NB4 (cell line): Measurements from ENCODE around the gene COA1.

Experiments used
- DNase-seq: peaks from one replicate; pipeline ENCODE4 v3.0.0; 2010; ENCODE audit warnings: low read depth
- H3K4me3 ChIP-seq: one replicate; pipeline ENCODE4 v1.5.1; 2011; ENCODE audit warnings: mild to moderate bottlenecking, low read depth, low read length, moderate library complexity
- MYC ChIP-seq: IDR thresholded peaks from 2 replicates; pipeline ENCODE4 v1.6.1; 2011; ENCODE audit warnings: low read depth, low read length
- POLR2A ChIP-seq: IDR thresholded peaks from 2 replicates; pipeline ENCODE4 v1.6.1; 2011; ENCODE audit warnings: mild to moderate bottlenecking; ENCODE audit not compliant: insufficient read length; ENCODE audit errors: extremely low read depth
- TF ChIP-seq, protein P1 (sequence below): IDR thresholded peaks from 2 replicates; pipeline ENCODE4 v1.6.1; 2011; ENCODE audit warnings: low read depth, low read length
- TF ChIP-seq, protein P2 (sequence below): IDR thresholded peaks from one replicate; pipeline ENCODE4 v1.5.1; 2012; ENCODE audit warnings: low read depth, low read length

Gene COA1

DNA sequence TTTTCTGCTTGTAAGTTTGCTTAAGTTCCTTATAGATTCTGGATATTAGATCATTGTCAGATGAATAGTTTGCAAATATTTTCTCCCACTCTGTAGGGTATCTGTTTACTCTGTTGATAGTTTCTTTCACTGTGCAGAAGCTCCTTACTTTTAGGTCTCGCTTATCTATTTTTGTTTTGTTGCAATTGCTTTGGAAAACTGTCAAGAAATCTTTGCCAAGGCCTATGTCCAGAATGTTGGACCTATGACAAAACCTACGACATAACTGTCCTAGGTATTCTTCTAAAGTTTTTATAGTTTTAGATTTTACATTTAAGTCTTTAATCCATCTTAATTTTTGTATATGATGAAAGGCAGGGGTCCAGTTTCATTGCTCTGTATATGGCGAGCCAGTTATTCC lies 27.4 kb downstream of the COA1 start:
- no peak overlapping the region for H3K4me3 ChIP-seq
- TF ChIP-seq, protein P1, sequence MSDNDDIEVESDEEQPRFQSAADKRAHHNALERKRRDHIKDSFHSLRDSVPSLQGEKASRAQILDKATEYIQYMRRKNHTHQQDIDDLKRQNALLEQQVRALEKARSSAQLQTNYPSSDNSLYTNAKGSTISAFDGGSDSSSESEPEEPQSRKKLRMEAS, result no peak
- TF ChIP-seq MYC (no peak), POLR2A (no peak)
- TF ChIP-seq, protein P2, sequence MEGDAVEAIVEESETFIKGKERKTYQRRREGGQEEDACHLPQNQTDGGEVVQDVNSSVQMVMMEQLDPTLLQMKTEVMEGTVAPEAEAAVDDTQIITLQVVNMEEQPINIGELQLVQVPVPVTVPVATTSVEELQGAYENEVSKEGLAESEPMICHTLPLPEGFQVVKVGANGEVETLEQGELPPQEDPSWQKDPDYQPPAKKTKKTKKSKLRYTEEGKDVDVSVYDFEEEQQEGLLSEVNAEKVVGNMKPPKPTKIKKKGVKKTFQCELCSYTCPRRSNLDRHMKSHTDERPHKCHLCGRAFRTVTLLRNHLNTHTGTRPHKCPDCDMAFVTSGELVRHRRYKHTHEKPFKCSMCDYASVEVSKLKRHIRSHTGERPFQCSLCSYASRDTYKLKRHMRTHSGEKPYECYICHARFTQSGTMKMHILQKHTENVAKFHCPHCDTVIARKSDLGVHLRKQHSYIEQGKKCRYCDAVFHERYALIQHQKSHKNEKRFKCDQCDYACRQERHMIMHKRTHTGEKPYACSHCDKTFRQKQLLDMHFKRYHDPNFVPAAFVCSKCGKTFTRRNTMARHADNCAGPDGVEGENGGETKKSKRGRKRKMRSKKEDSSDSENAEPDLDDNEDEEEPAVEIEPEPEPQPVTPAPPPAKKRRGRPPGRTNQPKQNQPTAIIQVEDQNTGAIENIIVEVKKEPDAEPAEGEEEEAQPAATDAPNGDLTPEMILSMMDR, result no peak
- DNase-seq, result no peak

DNA sequence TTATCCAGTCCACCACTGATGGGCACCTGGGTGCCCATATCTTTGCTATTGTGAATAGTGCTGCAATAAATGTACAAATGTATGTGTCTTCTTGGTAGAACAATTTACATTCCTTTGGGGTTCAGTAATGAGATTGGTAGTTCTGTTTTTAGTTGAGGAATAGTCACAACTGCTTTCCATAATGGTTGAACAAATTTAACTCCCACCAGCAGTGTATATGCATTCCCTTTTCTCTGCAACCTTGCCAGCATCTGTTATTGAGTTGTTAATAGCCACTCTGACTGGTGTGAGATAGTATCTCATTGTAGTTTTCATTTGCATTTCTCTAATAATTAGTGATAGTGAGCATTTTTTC lies 27.8 kb downstream of the COA1 start:
- H3K4me3 ChIP-seq, result no peak overlapping the region
- TF ChIP-seq, protein P1, result no peak
- no peak for TF ChIP-seq MYC
- TF ChIP-seq, protein P2, result no peak
- TF ChIP-seq POLR2A, result no peak
- DNase-seq, result no peak

DNA sequence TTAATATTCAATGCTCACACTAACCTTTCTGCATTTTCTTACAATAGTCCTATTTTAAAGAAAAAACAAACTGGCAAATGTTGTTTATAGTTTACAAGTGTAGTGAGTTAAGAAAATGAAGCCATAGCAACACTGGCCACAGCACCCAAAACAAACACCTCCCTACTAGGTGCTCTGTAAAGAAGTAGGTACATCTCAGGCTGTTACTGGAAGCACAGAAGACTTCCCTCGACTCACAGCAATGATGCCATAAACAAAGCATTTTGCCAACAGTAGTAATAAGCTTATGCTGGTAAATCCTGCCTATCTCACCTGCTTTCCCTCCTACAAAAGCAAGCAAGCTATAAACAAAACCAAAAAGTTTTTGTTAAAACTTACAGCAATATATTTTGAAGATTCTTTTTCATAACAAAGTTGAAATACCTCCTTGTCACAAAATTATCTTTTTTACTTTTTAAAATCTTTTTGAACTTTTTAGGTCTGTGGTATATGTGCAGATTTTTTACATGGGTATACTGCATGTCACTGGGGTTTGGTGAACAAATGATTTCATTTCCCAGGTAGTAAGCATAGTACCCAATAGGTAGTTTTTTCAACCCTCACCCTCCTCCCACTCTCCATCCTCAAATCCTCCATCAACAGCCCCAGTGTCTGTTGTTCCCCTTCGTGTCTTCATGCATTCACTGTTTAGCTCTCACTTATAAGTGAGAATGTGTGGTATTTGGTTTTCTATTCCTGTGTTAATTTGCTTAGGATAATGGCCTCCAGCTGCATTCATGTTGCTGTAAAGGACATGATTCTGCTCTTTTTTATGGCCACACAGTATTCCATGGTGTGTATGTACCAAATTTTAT lies 28.4 kb downstream of the COA1 start:
- no peak for TF ChIP-seq MYC
- no peak for TF ChIP-seq POLR2A
- TF ChIP-seq, protein P2, result no peak
- TF ChIP-seq, protein P1, result no peak
- DNase-seq, result no peak
- no peak overlapping the region for H3K4me3 ChIP-seq

DNA sequence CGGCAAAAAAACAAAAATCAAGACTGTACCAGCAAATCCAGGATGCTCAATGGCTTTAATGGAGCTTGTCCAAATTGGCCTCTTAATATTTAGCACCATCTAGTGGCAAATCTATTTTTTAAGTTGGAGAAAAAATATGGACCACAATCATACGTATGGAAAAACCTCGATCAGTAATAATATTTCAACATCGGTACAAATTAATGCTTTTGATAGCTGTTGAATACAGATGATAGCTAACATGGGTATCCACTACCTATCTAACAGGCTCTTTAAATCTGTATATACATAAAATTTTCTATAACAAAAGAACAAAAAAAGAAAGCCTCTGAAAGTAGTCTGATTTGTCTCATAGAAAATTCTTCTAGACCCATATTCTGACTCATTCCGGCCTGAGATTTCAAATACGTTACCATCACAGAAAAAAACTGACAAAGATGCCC lies 29.2 kb downstream of the COA1 start:
- TF ChIP-seq, protein P1, result no peak
- TF ChIP-seq MYC, result no peak
- TF ChIP-seq, protein P2, result peak; percentile 40
- TF ChIP-seq POLR2A, result no peak
- DNase-seq, result peak; percentile 68

DNA sequence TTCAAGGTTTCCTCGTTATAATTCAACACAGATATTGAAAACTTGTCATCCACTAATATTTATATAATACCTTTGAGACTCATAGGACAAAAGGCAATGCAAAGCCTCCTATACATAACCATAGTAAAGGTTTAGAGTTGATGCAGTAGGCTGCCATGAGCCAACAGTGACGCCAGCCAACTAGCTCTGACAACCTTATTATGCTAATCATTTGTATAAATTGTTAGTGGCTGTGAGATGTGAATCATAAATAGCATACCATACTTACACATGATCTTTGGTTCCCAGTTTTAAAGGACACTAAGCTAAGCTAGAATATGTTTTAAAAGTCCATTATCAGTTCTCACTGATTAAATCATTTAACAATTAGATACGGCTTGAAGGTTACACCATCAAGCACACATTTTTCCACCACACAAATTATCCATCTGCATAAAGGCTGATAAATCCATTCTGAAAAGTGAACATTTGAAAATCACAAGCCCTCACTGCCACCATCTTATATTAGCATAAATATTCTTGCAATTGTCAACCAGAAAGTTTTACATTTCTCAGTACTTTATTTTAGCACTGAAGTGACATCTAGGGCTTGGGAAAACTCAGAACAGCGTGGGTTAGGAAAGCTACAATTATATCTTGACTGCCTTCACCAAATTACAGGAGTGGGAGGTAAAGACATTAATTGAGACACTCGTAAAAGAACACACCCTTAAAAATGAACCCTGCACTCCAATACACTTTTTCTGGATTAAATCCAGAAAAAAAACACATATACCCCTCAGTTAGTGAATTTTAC lies 30.7 kb downstream of the COA1 start:
- TF ChIP-seq, protein P1, result no peak
- no peak for TF ChIP-seq MYC
- no peak for TF ChIP-seq POLR2A
- TF ChIP-seq, protein P2, result no peak
- H3K4me3 ChIP-seq, result no peak overlapping the region
- DNase-seq, result no peak

More for the DNA sequence above, 29.2 kb downstream of the COA1 start:
- no peak overlapping the region for H3K4me3 ChIP-seq
